HG03025 (cell line): ENCODE results near the gene ANK3.

Experiments used
- ATAC-seq: cut with Tn5 transposase; IDR thresholded peaks from one replicate; pipeline ENCODE4 v1.9.1; 2021; ENCODE audit warnings: mild to moderate bottlenecking, moderate library complexity; ENCODE audit not compliant: unreplicated experiment, low FRiP score

Gene ANK3

DNA sequence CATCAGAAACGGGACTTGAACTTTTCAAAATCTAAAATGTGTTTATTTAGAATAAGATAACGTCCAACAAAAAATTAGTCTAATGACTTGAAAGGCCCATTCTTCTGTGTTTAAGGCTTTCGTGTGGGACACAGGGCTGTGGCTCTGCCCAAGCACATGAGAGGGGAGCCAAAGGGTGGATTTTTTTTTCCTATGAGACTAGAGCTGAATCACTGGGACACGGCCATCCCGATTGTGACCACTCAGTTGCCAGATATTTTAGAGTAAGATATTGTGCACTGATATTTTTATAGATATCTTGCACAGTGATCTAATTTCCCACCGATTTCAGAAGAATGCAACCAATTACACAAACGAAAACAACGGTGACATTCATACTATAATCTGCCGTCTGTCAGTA lies 99.9 kb downstream of the ANK3 start:
- no peak for ATAC-seq

DNA sequence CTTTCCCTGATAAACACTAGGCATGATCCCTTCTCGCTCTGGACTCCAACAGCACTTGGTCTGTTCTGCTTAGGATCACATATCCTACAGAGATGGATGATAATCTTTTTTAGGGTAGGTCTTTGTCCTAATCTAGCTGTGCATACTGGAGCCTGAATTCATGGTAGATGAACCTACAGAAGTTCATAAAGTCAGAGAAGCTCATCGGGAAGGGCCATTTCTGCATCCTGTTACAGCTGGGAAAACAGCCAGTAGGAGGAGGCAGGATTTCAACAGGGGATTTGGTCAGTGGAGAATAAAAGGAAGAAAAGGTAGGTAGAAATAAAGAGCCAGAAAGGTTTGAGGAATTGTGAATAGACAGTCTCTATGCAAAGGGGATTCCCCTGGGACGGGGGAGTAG lies 101.4 kb downstream of the ANK3 start:
- no peak for ATAC-seq

DNA sequence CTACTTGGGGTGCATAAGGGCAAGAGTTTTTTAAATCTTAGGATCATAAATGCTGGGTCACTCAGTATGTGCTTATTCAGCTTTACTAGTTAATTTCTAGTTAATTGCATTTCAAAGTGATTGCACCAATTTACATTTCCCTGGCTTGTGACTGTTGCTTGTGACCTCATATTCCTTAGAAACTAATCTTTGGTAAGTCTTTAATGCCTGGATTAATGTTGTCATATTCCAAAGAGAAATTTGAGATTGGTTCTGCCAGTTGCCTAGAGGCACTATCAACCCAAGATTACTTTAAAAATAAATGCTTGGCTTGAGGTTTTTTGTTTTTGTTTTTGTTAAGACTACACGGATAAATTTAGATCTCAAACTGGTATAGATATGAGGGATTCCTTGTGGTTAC lies 103.1 kb downstream of the ANK3 start:
- no peak for ATAC-seq

DNA sequence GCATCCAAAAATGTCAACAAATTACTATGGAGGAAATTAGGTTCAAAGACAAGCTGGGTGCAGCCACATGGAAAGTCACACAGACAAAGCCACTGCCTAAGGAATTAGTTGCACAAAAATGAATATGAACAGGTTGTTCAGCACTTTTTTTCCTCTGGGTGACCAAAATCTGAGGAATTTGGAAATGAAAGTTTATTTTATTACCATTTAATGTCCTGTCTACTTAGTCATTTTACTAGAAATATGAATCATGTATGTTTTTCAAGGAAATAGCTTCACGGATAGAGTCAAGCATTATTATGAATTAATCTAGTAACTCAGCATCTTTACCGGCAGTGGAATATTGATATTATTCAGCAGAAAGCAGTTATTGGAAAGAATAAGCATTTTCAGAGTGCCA lies 106.3 kb downstream of the ANK3 start:
- ATAC-seq: no peak

DNA sequence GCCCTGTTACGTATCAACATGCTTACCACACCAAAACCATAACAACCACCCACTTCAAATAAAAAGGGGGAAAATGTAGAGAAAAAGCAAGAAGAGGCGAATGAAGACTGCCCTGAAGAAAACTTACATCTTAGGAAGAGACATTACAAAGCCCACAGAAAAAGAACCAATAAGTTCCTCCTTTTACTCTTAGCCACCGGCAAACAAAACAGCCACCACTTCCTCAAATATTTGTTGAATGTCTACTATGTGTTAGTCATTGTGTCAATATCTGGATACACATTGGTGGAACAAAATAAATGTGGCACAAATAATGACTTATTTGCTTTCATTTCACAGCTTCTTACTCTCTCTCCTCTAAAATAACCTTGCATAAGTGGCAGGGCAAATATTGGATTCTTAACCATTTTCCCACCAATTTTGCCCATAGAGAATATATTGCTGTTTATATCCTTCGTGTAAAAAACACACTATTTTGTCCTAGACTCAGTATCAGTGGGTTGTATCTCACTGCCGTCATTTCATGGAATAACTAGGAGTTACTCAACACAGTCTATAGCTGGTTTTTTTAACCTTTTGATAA lies 106.8 kb downstream of the ANK3 start:
- no peak for ATAC-seq

DNA sequence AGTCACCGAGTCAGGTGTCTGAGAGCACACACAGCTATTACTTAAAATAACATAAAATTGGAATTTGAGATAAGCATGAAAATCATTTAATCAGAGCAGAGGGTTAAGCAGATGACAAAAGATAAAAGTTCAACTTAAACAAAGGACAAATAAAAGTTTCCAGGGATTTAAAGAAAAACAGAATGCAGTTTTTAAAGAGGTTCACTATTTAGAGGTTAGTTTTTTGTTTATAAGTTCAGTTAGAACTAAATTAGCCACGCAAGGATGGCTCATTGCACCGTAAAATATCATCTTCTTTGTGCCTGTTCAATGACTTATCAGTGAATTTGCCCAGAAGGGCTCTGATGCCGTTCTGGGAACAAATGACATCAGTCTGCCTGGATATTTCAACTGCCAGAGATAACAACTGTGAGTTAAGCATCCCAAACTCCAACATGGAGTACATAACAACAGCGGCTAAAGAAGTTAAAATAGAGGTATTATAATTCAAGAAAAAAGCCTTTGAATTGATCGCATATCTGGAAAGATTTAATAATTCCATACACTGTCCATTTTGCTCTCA lies 107.8 kb downstream of the ANK3 start:
- no peak for ATAC-seq

DNA sequence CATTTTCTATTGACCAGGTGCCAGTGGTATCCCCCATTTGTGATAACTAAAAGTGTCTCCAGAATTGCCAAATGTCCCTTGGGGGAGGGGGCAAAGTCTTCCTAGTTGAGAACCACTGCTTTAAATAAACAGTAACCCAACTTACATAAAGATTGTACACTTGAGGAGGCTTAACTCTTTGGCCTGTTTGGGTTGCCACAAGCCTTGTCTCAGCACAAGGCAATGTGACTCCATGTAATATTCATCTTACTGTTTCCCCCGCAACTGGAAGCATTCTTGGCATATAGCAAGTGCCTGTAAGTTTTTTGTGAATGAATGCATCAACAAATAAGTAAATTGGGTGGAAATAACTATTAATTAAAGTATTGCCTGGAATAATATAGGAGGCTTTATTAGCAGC lies 108.3 kb downstream of the ANK3 start:
- no peak for ATAC-seq

DNA sequence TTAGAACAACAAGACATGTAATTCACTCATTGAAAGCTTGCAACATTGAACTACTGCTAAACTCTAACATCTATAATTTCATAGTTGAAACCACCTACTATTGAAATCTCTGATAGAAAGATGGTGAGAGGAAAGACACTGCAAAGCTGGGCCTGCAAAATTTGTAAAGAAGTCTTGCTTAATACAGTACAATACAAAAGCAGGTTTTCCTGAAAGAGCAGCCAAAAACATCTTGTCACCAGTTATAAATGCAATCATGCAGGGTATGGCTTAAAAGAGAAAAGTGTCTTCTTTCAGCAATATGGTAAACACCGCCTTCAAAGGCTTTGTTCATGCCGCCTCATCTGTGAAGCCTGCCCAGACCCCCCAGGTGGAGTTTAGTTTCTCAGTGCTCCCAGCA lies 109.2 kb downstream of the ANK3 start:
- ATAC-seq: no peak

DNA sequence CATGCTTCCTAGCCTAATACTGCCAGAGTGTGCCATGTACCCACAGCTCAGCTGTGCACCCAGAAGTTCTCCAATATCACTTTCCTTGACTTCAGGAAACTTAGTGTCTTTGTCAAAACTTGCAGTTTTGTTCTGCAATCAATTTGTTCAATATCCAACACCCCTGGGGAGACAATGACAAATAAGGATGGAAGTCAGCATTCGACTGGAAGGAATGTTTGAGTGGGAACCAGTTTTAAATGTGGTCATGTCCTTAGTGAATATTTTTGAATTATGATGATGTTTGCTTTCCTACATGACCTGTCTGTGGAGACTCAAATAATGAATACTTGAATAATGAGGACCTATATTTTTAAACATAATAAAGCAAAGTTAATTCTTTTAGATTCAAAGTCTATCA lies 112.0 kb downstream of the ANK3 start:
- ATAC-seq: no peak

DNA sequence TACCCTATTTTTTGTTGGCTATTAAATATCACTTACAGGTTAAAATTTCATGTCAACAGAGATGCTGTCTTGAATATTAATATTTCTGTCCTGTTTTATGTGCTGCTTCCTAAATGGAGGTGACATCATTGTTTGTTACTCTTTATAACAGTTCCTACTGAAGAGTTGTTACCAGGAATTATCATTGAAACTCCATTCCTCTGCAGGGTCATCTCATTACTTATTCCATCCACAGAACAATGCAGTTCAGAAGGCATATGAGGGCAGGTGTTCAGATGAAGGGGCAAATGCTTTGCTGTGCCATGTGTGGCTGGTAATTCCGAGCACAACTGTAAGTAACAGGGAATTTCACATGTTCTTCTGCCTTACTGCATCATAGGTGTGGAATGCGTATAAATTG lies 113.4 kb downstream of the ANK3 start:
- ATAC-seq: no peak

DNA sequence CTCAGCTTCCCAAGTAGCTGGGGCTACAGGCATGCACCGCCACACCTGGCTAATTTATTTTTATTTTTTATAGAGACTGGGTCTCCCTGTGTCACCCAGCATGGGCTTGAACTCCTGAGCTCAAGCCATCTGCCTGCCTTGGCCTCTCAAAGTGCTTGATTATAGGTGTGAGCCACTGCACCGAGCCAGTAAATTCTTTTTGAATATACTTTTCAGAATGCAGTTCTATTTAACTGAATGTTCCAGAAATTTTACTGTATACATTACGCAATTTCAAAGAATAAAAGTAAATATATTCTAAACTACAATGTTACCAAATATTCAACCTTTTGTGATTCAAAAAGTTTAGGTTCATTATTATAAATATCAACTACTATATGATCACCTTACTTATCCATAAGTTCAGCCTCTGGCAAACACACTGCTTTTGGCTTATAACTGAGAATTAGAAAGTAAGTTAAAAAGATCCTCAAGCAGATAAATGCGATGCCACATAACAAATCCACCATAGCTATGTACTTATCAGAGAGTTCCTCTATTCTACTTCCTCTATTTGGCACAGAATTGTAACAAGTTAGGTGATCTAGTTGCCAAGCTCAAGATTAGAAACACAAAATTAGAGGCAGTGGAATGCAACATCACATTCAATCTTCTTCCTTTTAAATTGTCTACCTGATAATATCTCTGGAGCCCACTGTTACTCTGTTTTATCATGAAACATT lies 118.2 kb downstream of the ANK3 start:
- ATAC-seq: no peak

DNA sequence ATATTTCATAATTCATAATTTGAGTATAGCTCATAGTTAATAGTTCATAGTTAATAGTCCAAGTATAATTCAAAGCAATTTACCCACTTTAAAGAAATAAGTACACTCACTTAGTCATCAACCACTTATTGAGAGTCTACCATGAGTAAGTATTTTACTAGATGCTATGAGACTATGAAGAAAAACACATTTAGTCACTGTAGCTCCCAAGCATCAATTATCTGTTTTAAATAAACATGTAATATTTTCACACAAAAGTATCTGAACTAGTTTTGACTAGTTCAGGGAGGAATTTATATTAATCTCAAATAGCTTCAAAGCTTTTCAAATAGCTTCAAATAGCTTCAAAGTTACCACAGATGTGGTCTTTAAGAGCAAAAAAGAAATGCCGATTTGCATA lies 119.2 kb downstream of the ANK3 start:
- ATAC-seq: no peak

DNA sequence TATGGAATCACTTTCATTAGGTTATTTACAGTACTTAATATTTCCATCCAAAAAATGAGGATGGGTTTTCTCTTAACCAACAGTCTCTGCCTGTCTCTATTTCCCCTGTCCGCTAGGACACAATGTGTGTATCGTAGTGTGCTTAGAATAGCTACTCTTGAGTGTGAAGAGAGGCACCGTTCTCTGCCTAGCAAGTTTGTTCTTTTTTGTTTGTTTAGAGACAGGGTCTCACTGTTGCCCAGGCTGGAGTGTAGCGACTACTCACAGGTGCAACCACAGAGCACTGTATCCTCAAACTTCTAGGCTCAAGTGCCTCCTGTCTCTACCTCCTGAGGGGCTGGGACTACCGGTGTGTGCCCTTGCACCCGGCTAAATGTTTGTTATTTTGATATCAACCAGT lies 121.9 kb downstream of the ANK3 start:
- ATAC-seq: no peak

DNA sequence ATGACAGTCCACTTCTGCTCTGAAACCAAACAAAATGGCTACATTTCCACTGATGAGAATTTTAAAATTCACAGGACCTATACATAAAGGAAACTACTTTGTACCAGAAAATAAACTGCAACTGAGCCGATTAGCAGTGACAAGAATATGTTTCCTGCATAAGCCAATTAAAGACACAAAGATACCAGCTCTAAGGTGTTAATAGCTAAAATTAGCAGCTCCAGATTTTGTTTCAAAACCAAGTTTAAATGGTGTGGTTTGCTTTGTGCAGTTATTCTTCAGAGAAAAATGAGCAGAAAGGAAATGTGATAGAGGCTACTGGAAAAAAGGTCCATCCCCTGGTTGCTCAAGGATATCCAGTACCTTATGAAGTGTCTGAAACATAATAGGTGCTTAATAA lies 123.2 kb downstream of the ANK3 start:
- ATAC-seq: no peak

DNA sequence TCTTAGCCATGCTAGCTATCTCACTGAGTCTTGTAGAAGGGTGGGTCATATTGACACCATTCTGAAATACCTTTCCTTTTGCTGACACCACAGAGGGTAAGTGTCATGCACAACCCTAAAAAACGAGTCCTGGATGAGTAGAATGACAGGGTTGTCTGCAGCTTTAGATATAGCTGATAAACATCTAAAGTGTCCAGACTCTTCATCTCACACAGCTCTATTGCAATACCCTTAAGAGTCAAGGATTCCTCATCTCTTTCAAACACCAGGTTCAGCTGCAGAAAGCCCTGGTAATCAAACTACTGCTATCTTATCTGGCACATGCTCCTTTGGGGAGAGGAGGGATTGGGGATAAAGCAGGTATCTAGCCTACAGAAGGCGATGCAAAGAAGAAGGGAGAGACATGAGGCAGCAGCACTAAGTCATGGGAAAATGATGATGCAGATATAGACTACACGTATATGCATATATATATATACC lies 127.0 kb downstream of the ANK3 start:
- no peak for ATAC-seq

DNA sequence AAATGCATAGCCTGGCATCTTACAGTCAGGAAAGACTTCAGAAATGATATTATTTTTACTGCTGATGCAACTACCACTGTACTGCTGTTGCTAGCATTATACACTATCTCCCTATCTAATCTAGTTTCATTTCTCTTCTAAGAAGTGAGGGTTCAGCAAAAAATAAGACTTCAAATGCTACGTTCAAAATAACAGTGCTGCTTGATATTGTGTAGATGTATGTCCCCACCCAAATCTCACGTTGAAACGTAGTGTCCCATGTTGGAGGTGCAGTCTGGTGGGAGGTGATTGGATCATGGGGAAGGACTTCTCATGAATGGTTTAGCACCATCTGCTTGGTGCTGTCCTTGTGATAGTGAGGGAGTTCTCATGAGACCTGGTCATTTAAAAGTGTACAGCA lies 129.4 kb downstream of the ANK3 start:
- ATAC-seq: no peak

DNA sequence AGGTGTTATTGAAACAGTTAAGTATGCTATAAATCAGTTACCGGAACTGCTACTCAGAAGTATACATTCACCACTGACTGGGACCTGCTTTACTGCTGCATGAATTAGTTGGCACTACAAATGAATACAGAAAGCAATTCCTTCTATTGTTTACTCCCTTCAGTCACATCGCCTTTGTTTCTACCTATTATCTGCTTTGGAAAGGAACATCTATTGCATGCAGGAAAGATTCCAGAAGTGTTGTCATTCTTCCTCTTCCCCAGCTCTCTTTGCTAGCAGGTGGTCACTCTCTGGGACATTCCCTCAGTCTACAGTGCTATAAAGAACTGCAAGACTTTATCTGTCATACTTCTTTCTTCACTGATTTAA lies 131.3 kb downstream of the ANK3 start:
- ATAC-seq: no peak

DNA sequence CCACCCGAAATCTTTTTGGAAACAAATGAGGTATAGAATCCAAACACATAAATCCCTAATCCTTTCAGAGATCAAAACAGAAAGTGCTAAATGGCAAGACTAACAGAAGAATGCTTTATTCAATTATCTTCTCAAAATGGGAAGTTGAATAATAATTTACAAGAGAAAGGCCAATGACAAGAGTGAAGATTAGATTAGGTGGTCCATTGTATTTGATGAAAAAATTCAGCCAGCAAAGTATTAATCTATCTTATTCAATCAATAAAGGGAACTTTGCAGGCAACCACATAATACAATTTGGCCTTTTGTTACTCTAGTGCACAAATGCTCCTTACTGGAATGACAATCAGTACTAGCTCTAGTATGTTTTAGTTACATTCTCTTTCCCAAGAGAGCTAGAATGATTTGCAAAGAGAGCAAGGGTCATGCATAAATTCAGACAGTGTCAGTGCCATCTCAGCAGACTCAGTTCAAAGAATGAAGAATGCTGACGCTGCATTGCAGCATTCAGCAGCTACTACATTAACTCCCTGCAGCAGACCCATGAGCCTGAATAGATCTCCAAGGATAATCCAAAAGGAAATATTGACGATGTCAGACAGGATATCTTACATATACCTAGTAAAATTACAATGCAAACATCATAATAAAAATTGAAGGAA lies 131.8 kb downstream of the ANK3 start:
- ATAC-seq: no peak

DNA sequence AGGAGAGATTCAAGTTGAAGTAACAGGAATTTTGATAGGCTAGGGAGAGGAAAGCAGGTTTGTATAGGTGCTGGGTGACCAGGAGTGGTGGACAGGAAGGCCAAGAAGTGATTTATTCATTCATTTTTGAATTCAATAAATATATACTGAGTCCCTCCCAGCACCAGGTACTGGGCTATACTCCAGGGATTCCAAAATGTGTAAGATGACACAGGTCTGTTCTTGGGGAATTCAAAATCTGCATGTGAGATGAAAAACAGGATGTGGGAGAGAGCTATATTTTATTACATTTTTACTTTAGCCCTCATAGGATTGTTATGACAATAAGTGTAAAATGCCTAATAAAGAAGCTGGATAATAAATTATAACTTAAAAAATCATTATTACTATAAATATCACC lies 134.9 kb downstream of the ANK3 start:
- ATAC-seq: no peak

DNA sequence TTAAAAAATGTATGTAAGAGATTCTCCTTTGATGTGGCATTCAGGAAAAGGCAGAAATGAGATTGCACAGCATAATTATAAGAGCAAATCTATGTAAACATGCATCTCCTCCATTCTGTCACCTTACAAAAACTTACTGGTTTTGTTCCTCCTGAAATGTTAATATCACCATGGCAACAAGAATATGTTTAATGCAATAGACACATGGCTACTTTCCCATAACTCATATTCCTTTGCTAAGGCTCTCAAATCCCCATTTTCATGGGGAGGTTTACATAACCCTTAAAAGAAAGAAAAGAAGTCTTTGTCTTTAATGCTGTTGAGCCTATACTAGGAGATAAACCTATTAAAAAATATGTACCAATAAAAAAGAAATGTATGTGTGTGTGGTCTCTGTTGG lies 136.2 kb downstream of the ANK3 start:
- ATAC-seq: no peak

DNA sequence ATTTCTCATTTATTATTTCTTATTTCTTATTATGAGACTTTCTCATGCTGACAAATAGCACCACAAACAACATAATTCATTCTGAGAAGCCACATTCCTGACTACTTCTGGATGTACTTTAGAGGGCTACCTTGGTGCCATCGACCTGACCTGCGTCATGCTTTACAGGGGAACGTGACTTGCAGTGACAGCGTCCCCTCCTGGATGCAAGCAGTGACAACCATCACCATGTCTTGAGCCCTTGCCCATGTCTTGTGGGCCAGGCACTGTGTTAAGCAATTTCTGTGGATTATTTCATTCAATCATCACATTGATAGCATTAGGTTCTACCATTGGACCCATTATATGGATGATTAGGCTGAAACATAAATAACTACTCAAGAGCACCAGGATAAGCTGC lies 137.0 kb downstream of the ANK3 start:
- no peak for ATAC-seq

DNA sequence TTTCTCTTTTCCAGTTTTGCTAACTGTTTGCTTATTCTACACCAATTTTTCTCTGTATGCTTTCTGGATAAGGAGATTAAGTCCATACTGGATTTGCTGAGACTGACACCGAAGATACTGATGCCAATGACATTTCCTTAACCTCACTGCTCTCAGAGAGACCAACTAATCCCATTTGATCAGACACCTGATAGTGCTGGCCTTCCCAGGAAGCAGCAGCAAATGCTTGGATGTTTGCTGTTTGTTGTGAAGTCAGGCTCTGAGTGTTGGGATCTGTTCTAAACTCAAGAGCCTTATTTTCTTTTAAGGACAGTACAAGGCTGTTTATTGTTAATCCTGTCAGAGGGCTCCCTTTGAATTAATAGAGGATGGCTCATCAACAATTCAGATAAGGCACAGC lies 143.3 kb downstream of the ANK3 start:
- no peak for ATAC-seq
